Brain microvascular endothelial cell (primary cell): ENCODE measurements around the gene NDUFA9.

ENCODE experiments used
- DNase-seq: peaks from one replicate; pipeline ENCODE4 v3.0.0-alpha.2; 2020
- H3K27ac ChIP-seq: fragments of 250-450 bp; sonication (Bioruptor Pico); 2 replicates; pipeline ENCODE4 v1.5.1; 2020; ENCODE audit warnings: mild to moderate bottlenecking, moderate library complexity
- H3K27me3 ChIP-seq: fragments of 250-450 bp; sonication (Bioruptor Pico); replicated peaks from 2 replicates; pipeline ENCODE4 v1.5.1; 2020; ENCODE audit warnings: mild to moderate bottlenecking
- H3K36me3 ChIP-seq: fragments of 250-450 bp; sonication (Bioruptor Pico); replicated peaks from 2 replicates; pipeline ENCODE4 v1.5.1; 2020; ENCODE audit warnings: mild to moderate bottlenecking
- H3K4me3 ChIP-seq: 2 replicates; pipeline ENCODE4 v1.5.1; 2011; ENCODE audit warnings: low read depth, mild to moderate bottlenecking, control low read depth, low read length, moderate library complexity
- CTCF ChIP-seq: IDR thresholded peaks from 2 replicates; pipeline ENCODE4 v1.5.1; 2011; ENCODE audit warnings: low read depth, mild to moderate bottlenecking, moderate library complexity, low read length, control low read depth, inconsistent platforms; ENCODE audit errors: missing control alignments
- in situ Hi-C: cut with HindIII; loops from 2 replicates; pipeline ENCODE4 v1.10.0; 2017; ENCODE audit warnings: low sequenced_read_pairs, low pct_ligation_motif_present

The NDUFA9 gene

GRCh38 chr12:4630262-4630661 is 18.7 kb upstream of the NDUFA9 start:
- no peak for DNase-seq
- H3K27ac ChIP-seq = no peak overlapping the region
- H3K27me3 ChIP-seq = no peaks in the 10 kb centered on the region
- TF ChIP-seq CTCF = no peak
- H3K36me3 ChIP-seq = no peaks in the 10 kb centered on the region
- in situ Hi-C loops = no loop called here
- H3K4me3 ChIP-seq = no peak overlapping the region

GRCh38 chr12:4643747-4644146 is 5.2 kb upstream of the NDUFA9 start:
- H3K27me3 ChIP-seq = no peaks in the 10 kb centered on the region
- H3K4me3 ChIP-seq = no peak overlapping the region
- H3K27ac ChIP-seq = no peak overlapping the region
- no peak for TF ChIP-seq CTCF
- H3K36me3 ChIP-seq = no peaks in the 10 kb centered on the region
- no peak for DNase-seq
- in situ Hi-C loops = no loop called here

GRCh38 chr12:4645023-4645422 is 3.9 kb upstream of the NDUFA9 start:
- DNase-seq = no peak
- no peaks in the 10 kb centered on the region for H3K27me3 ChIP-seq
- TF ChIP-seq CTCF = no peak
- H3K27ac ChIP-seq = no peak overlapping the region
- in situ Hi-C loops = no loop called here
- H3K36me3 ChIP-seq = no peaks in the 10 kb centered on the region
- H3K4me3 ChIP-seq = no peak overlapping the region

GRCh38 chr12:4648104-4648500 is 812 bp upstream of the NDUFA9 start:
- Histone ChIP-seq H3K4me3 (peak overlapping the region; percentile 83), H3K27me3 (no peaks in the 10 kb centered on the region), H3K27ac (no peak overlapping the region), H3K36me3 (no peaks in the 10 kb centered on the region)
- DNase-seq = no peak
- no peak for TF ChIP-seq CTCF
- in situ Hi-C loops = no loop called here

GRCh38 chr12:4649358-4649661 is 396 bp downstream of the NDUFA9 start:
- in situ Hi-C loops = no loop called here
- no peak for TF ChIP-seq CTCF
- H3K27me3 ChIP-seq = no peaks in the 10 kb centered on the region
- peaks cover 2% of the 10 kb centered on the region for H3K36me3 ChIP-seq
- peak overlapping the region; percentile 83 for H3K4me3 ChIP-seq
- no peak for DNase-seq
- peak overlapping the region; percentile 75 for H3K27ac ChIP-seq

GRCh38 chr12:4653257-4653656 is 4.3 kb downstream of the NDUFA9 start:
- TF ChIP-seq CTCF = no peak
- in situ Hi-C loops = no loop called here
- no peak for DNase-seq
- no peaks in the 10 kb centered on the region for H3K27me3 ChIP-seq
- H3K27ac ChIP-seq = no peak overlapping the region
- no peak overlapping the region for H3K4me3 ChIP-seq
- peaks cover 17% of the 10 kb centered on the region for H3K36me3 ChIP-seq
